PFSK-1 (cell line): ENCODE measurements around the gene INTS15.

Experiments used
- FOXP2 ChIP-seq: optimal IDR thresholded peaks from 2 replicates; pipeline ENCODE3; 2011; ENCODE audit warnings: borderline replicate concordance, control low read depth, inconsistent platforms; ENCODE audit not compliant: insufficient read depth; ENCODE audit errors: extremely low read length, extremely low read depth
- POLR2AphosphoS5 ChIP-seq: IDR thresholded peaks from 2 replicates; pipeline ENCODE4 v1.6.1; 2012; ENCODE audit warnings: low read depth, mild to moderate bottlenecking, control low read depth, low read length, moderate library complexity
- SIN3A ChIP-seq: IDR thresholded peaks from 2 replicates; pipeline ENCODE4 v1.6.1; 2012; ENCODE audit warnings: mild to moderate bottlenecking, low read length, moderate library complexity, borderline replicate concordance; ENCODE audit not compliant: insufficient read depth
- TAF1 ChIP-seq: IDR thresholded peaks from 2 replicates; pipeline ENCODE4 v1.6.1; 2012; ENCODE audit warnings: low read length, control low read depth, borderline replicate concordance; ENCODE audit not compliant: insufficient read depth
- TF ChIP-seq, protein P1 (sequence below), 2 experiments: IDR thresholded peaks; 2 replicates each; pipeline versions ENCODE4 v1.6.1 to v1.8.0; 2011 to 2012; ENCODE audit warnings: low read depth in 2 of 2, low read length in 2 of 2, control low read depth in 1 of 2, inconsistent platforms in 1 of 2, mild to moderate bottlenecking in 1 of 2, moderate library complexity in 1 of 2; ENCODE audit not compliant: insufficient read depth in 1 of 2

INTS15 gene

DNA sequence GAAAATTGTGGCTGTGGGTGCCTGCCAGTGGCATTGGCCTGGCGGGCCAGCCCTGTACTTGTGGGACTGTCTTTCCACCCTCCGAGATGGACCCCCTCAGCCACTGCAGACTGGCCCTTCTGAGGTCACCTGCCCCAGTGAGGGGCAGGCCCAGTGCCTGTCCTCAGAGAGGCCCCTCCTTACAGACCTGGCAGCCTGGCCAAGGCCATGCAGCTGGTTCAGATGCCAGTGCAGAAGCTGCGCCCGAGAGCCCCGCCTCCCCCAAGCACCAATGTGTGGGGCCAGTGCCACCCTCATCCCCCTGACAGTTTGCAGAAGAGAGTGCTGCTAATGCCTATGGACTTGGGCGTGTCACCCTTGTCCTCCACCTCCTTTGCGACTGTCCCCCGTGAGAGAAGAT, 57.3 kb downstream of the INTS15 start:
- TF ChIP-seq, protein P1, sequence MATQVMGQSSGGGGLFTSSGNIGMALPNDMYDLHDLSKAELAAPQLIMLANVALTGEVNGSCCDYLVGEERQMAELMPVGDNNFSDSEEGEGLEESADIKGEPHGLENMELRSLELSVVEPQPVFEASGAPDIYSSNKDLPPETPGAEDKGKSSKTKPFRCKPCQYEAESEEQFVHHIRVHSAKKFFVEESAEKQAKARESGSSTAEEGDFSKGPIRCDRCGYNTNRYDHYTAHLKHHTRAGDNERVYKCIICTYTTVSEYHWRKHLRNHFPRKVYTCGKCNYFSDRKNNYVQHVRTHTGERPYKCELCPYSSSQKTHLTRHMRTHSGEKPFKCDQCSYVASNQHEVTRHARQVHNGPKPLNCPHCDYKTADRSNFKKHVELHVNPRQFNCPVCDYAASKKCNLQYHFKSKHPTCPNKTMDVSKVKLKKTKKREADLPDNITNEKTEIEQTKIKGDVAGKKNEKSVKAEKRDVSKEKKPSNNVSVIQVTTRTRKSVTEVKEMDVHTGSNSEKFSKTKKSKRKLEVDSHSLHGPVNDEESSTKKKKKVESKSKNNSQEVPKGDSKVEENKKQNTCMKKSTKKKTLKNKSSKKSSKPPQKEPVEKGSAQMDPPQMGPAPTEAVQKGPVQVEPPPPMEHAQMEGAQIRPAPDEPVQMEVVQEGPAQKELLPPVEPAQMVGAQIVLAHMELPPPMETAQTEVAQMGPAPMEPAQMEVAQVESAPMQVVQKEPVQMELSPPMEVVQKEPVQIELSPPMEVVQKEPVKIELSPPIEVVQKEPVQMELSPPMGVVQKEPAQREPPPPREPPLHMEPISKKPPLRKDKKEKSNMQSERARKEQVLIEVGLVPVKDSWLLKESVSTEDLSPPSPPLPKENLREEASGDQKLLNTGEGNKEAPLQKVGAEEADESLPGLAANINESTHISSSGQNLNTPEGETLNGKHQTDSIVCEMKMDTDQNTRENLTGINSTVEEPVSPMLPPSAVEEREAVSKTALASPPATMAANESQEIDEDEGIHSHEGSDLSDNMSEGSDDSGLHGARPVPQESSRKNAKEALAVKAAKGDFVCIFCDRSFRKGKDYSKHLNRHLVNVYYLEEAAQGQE (IDR thresholded peaks at IDR 0.05; ENCODE audit: insufficient read depth in 1 of 2, low read depth in 2 of 2, low read length in 2 of 2), result no peak
- TF ChIP-seq POLR2AphosphoS5 (no peak), SIN3A (no peak), TAF1 (no peak), FOXP2 (no peak)

DNA sequence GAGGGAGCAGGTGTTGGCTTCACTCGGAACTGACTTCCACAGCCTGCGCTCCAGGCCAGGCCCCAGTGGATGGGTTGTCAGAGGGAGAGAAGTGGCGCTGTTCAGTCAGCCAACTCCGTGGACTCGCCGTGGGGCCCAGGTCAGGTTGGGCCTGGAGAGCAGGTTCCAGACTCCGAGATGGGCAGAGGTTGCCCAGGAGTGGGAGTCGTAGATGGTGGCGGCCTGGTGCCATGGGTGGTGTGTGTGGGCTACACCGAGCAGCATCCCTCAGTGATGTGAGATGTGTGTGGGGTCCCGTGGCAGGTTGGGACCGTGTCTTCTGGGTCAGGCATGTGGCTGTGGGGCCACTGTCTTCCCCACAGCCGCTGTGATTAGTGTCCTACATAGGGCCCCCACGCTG, 57.7 kb downstream of the INTS15 start:
- TF ChIP-seq SIN3A (no peak), POLR2AphosphoS5 (no peak), FOXP2 (no peak), TAF1 (no peak)
- TF ChIP-seq, protein P1 (IDR thresholded peaks at IDR 0.05; ENCODE audit: insufficient read depth in 1 of 2, low read depth in 2 of 2, low read length in 2 of 2), result no peak

DNA sequence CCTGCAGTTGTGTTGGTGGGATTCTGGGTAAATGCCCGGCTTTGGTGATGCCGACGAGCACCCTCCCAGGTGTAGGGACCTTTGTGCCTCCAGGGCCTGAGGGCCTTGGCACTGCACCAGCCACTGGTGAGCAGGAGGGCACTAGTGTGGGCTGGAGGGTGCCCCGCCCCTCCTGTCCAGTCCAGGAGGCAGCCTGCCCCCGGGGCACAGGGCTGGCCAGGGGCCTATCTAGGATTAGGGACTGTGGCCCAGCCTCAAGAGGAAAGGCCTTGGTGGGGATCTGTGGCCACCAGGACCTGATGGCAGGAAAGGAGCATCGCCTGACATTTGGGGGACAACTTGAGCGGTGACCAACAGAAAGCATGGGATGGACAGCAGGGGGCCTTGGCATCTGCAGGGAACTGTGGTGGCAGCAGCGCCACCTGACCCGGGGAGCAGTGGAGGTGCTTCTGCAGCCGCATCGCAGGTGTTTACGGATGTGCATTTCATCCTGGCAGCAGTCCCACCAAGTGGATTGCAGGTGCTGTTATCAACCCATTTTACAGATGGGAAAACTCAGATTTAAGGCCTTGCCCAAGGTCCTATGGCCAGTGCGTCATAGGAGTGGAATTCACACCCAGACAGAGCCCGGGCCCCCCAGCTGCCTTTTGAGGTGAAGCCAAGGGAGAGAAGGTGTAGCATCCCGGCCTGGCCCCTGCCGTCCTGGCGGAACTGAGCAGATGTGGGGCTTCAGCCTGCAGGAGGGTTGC, 58.4 kb downstream of the INTS15 start:
- TF ChIP-seq SIN3A (no peak), POLR2AphosphoS5 (no peak), TAF1 (no peak), FOXP2 (no peak)
- TF ChIP-seq, protein P1 (IDR thresholded peaks at IDR 0.05; ENCODE audit: insufficient read depth in 1 of 2, low read depth in 2 of 2, low read length in 2 of 2), result no peak

DNA sequence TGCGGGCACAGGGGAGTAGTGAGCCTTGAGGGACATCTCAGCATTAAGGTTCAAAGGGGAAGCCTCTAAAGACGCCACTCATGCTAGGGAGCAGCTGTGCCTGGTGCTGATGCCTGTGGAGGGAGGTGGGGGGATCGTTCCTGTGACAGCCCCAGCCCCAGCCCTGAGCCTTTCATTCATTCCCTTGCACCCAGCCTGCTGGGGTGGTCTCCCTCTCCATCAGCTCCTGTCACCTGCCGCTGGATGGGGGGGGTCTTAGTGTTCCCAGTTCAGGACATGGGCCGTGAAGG, 58.9 kb downstream of the INTS15 start:
- no peak for TF ChIP-seq FOXP2
- no peak for TF ChIP-seq POLR2AphosphoS5
- TF ChIP-seq, protein P1 (IDR thresholded peaks at IDR 0.05; ENCODE audit: insufficient read depth in 1 of 2, low read depth in 2 of 2, low read length in 2 of 2), result no peak
- no peak for TF ChIP-seq TAF1
- TF ChIP-seq SIN3A, result no peak

DNA sequence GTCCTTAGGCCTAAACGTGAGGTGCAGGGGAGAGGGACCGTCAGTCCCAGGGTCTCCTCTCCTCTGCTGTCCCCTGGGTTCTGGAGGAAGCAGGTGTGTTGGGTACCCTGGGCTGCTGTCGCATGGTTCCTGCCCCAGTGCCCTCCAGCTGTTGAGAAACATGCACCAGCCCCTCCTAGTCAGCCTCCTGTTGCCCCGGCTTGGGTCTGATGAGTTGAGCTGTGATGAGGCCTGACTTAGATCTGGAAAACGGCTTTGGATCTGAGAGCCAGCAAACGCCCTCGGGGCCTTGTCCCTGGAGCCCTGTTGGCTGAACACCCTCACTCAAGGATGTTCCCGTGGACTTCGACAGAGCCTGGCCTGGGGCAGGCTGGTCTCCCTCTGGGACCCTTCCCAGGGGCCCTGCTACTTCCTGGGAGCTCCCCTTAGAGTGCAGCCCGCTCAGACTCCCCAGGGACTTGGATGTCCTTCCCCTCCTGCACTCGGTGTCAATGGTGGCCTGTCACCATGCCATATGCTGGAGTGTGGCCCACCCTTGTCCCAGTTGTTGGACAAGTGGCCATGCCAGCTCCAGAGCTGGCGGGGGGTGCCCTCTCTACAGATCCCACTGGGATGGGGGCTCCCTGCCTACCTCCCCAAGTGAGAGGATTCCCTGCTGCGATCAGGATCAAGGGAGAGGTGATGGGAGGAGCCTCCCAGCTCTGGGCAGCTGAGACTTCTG, 59.6 kb downstream of the INTS15 start:
- no peak for TF ChIP-seq FOXP2
- no peak for TF ChIP-seq SIN3A
- no peak for TF ChIP-seq POLR2AphosphoS5
- no peak for TF ChIP-seq TAF1
- TF ChIP-seq, protein P1 (IDR thresholded peaks at IDR 0.05; ENCODE audit: insufficient read depth in 1 of 2, low read depth in 2 of 2, low read length in 2 of 2), result no peak
